Endothelial cell of umbilical vein (primary cell): ENCODE measurements around the gene CCDC81.
A peak's percentile ranks its signal among the peaks of the same experiment; 100 is the strongest.

Experiments used
- CTCF ChIP-seq, 2 donors: IDR thresholded peaks; 1 replicate in 1 of 2; 2 replicates in 1 of 2; pipeline ENCODE4 v1.5.1; 2011; ENCODE audit warnings: low read length in 2 of 2, mild to moderate bottlenecking in 2 of 2, moderate library complexity in 2 of 2, control low read depth in 1 of 2, inconsistent platforms in 1 of 2, low read depth in 1 of 2; ENCODE audit not compliant: insufficient read depth in 1 of 2; ENCODE audit errors: extremely low read depth in 1 of 2
- EZH2 ChIP-seq: IDR thresholded peaks from 2 replicates; pipeline ENCODE4 v1.6.1; 2012; ENCODE audit warnings: borderline replicate concordance, low read depth, mild to moderate bottlenecking, moderate library complexity, low read length, inconsistent platforms; ENCODE audit not compliant: severe bottlenecking
- FOS ChIP-seq: IDR thresholded peaks from 2 replicates; pipeline ENCODE4 v1.6.1; 2011; ENCODE audit warnings: mild to moderate bottlenecking, low read length, moderate library complexity, borderline replicate concordance; ENCODE audit not compliant: insufficient read depth
- POLR2A ChIP-seq: IDR thresholded peaks from 2 replicates; pipeline ENCODE4 v1.6.1; 2012; ENCODE audit warnings: low read depth, mild to moderate bottlenecking, control low read depth, low read length
- POLR2AphosphoS5 ChIP-seq: IDR thresholded peaks from 2 replicates; pipeline ENCODE4 v1.6.1; 2012; ENCODE audit warnings: low read depth, mild to moderate bottlenecking, control low read depth, low read length, moderate library complexity; ENCODE audit not compliant: insufficient read depth

- TF ChIP-seq POLR2AphosphoS5 (no peak), CTCF (IDR thresholded peaks at IDR 0.05; ENCODE audit: extremely low read depth in 1 of 2, insufficient read depth in 1 of 2, low read depth in 1 of 2, low read length in 2 of 2) (peak in 1 of 2 donors; percentile 3), POLR2A (no peak), FOS (no peak), EZH2 (no peak)
Observed at GRCh38 chr11:86460461-86461385, 86.0 kb downstream of the CCDC81 start.
